Measurements from ENCODE around the gene EMP2. TPM values are rescaled to one million over a fixed set of nuclear protein-coding genes. Genes with fewer than 3 reads are reported as not detected.

The EMP2 gene, protein sequence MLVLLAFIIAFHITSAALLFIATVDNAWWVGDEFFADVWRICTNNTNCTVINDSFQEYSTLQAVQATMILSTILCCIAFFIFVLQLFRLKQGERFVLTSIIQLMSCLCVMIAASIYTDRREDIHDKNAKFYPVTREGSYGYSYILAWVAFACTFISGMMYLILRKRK
- total RNA-seq = 3.9 and 8.5 TPM in 2 replicates

GRCh38 chr16:10579965-10580882 is at the start of gene EMP2:
EMP2 (minus strand) TSS chr16:10580598; CDS start chr16:10547617, 32,981 bp downstream.

Other genes starting within 250 kb of the EMP2 start
- gene ATF7IP2, start 194.5 kb downstream of the EMP2 start, total RNA-seq = 2.6 and 3.7 TPM in 2 replicates
- 0.25 TPM in 1 of 2 replicates, not detected in the other for gene TEKT5, start 114.3 kb upstream of the EMP2 start, total RNA-seq
- gene NUBP1, start 163.2 kb upstream of the EMP2 start, total RNA-seq = 24.4 and 26.5 TPM in 2 replicates
- gene TVP23A, start 238.2 kb upstream of the EMP2 start, total RNA-seq = not detected in 2 replicates